HepG2 (cell line): ENCODE data around the gene UTP25. TPM values are rescaled to one million over a fixed set of nuclear protein-coding genes. Genes with fewer than 3 reads are reported as not detected.

ENCODE experiments used
- AGO1 ChIP-seq: fragments of 200-400 bp; formaldehyde crosslinking; IDR thresholded peaks from 2 replicates; pipeline ENCODE4 v1.6.1; 2017; ENCODE audit warnings: mild to moderate bottlenecking, low read depth, low read length, moderate library complexity; ENCODE audit not compliant: poor library complexity, severe bottlenecking
- ETV5 ChIP-seq: IDR thresholded peaks from 2 replicates; pipeline ENCODE4 v1.6.1; 2018; ENCODE audit warnings: missing biosample characterization, missing genetic modification reagents, inconsistent platforms, borderline replicate concordance
- ETV6 ChIP-seq: sonication (generic); formaldehyde crosslinking; conservative IDR thresholded peaks from 2 replicates; pipeline ENCODE4 v1.4.0; 2020; ENCODE audit warnings: missing genetic modification reagents
- GRHL1 ChIP-seq: sonication (generic); formaldehyde crosslinking; conservative IDR thresholded peaks from 2 replicates; pipeline ENCODE4 v1.8.0; 2022; ENCODE audit warnings: missing genetic modification reagents
- HNRNPL ChIP-seq: fragments of 200-400 bp; formaldehyde crosslinking; IDR thresholded peaks from 2 replicates; pipeline ENCODE4 v1.6.1; 2017; ENCODE audit warnings: mild to moderate bottlenecking, low read depth, low read length
- HNRNPLL ChIP-seq: fragments of 200-400 bp; formaldehyde crosslinking; IDR thresholded peaks from 2 replicates; pipeline ENCODE4 v1.6.1; 2017; ENCODE audit warnings: mild to moderate bottlenecking, low read depth, low read length; ENCODE audit not compliant: poor library complexity, severe bottlenecking
- KDM5A ChIP-seq: fragments of 200-600 bp; sonication (generic); IDR thresholded peaks from 2 replicates; pipeline ENCODE4 v1.7.0; 2018; ENCODE audit warnings: antibody characterized with exemption, mild to moderate bottlenecking, low read length, borderline replicate concordance
- KLF11 ChIP-seq: IDR thresholded peaks from 2 replicates; pipeline ENCODE4 v1.6.1; 2016; ENCODE audit warnings: missing compliant biosample characterization
- MAFF ChIP-seq: IDR thresholded peaks from 2 replicates; pipeline ENCODE4 v1.6.1; 2011; ENCODE audit warnings: low read depth, low read length, improper control_type of control experiment
- NBN ChIP-seq: fragments of 450-650 bp; conservative IDR thresholded peaks from 2 replicates; pipeline ENCODE4 v1.6.1; 2017
- NKX3-1 ChIP-seq: sonication (generic); formaldehyde crosslinking; IDR thresholded peaks from 2 replicates; pipeline ENCODE4 v1.5.0; 2020; ENCODE audit warnings: missing genetic modification reagents
- RARG ChIP-seq: sonication (generic); formaldehyde crosslinking; IDR thresholded peaks from 2 replicates; pipeline ENCODE4 v1.4.0; 2020; ENCODE audit warnings: low read depth, mild to moderate bottlenecking, missing genetic modification reagents
- RELA ChIP-seq: sonication (generic); formaldehyde crosslinking; IDR thresholded peaks from 2 replicates; pipeline ENCODE4 v1.4.0; 2020; ENCODE audit warnings: missing genetic modification reagents
- RERE ChIP-seq: IDR thresholded peaks from 2 replicates; pipeline ENCODE4 v1.6.1; 2016; ENCODE audit warnings: low read depth, missing genetic modification reagents, missing compliant biosample characterization
- RFX5 ChIP-seq: IDR thresholded peaks from 2 replicates; pipeline ENCODE4 v1.6.1; 2011; ENCODE audit warnings: low read depth, low read length, improper control_type of control experiment
- YEATS2 ChIP-seq: sonication (generic); formaldehyde crosslinking; IDR thresholded peaks from 2 replicates; pipeline ENCODE4 v1.4.0; 2020; ENCODE audit warnings: missing genetic modification reagents, borderline replicate concordance
- ZBTB46 ChIP-seq: sonication (generic); formaldehyde crosslinking; IDR thresholded peaks from 2 replicates; pipeline ENCODE4 v1.4.0; 2020; ENCODE audit warnings: mild to moderate bottlenecking, missing genetic modification reagents, borderline replicate concordance
- ZNF430 ChIP-seq: sonication (generic); formaldehyde crosslinking; IDR thresholded peaks from 2 replicates; pipeline ENCODE4 v1.9.0; 2021; ENCODE audit warnings: mild to moderate bottlenecking, missing genetic modification reagents
- ZNF792 ChIP-seq: IDR thresholded peaks from 2 replicates; pipeline ENCODE4 v1.6.1; 2016
- polyA plus RNA-seq, 8 experiments: library from polyadenylated mRNA; depleted of rRNA in 3 of 8; stranded (reverse) in 7 of 8; unstranded in 1 of 8; fragments of >200 nt; fragmentation: Illumina TruSeq in 4 of 8; extraction: Trizol in 4 of 8; gene quantifications; 2 replicates each; pipeline versions ENCODE4 v1.2.1 to v1.2.3, GENCODE V29; 2011 to 2016; ENCODE audit warnings: low read depth in 4 of 8, missing spikeins in 1 of 8, mixed read lengths in 1 of 8; ENCODE audit not compliant: insufficient read depth in 1 of 8
- total RNA-seq, 5 experiments: library from RNA; depleted of rRNA; stranded (reverse); fragments of >200 nt; fragmentation: Illumina TruSeq; extraction: Trizol; gene quantifications; 2 replicates each; pipeline ENCODE4 v1.2.3, GENCODE V29; 2016; ENCODE audit warnings: low read depth in 1 of 5
- TF ChIP-seq, protein P1 (sequence below): sonication (generic); formaldehyde crosslinking; IDR thresholded peaks from 2 replicates; pipeline ENCODE4 v1.4.0; 2020; ENCODE audit warnings: missing genetic modification reagents, borderline replicate concordance

UTP25 gene
- total and polyA plus RNA-seq, 2 of the 13 experiments (the other 11 are each of a cell fraction or from before 2014, with no cell fraction given): 4.8 to 5.7 TPM

DNA sequence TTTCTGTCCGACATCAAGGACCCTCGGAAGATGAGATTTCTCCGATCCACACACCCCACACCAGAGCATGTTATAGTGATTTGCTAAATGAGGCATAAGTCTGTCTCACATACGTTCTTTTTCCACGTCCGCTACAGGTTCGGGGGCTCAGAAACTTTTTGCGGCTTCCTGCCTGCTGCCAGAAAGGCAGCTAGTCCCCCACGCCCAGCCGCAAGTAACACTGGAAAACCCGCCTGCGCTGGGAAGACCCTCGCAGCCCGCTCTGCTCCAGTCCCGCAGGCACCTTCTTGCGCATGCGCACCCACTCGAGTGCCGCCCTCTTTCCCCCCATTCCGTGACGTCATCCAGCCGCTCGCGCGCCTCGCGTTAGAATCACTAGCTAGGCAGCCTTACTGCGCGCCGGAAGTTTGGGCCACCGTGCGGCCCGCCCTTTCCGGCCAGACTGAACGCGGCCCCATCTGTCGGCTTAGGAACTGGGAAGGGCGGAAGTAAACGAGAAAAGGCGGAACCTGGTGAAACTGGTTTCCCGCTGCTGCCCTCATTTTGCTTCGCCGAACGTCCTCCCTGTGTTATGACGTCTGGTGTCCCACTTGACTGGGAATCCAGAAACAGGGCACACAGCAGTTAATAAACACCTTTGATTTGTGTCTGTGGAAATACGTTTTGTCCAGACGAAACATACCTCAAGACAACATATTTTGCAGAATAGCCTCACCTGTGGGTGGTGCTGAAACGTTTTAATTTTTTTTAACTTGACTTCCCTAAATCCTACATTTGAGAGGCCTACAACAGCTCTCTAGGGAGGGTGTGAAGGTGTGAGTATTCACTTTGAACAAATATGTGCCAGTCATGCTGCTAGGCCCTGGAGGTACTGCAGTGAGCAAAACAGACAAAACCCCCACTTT, 43.3 kb upstream of the UTP25 start, which contains the start of gene C1orf74 (continued):
- no peak for TF ChIP-seq ZBTB46
- TF ChIP-seq ZNF430 (CRISPR knock-in tag): no peak
- peak; percentile 18; the same call in 1 of the 2 replicates for TF ChIP-seq ETV5 (CRISPR knock-in tag)
- peak; percentile 25 for TF ChIP-seq AGO1
- TF ChIP-seq, protein P1, sequence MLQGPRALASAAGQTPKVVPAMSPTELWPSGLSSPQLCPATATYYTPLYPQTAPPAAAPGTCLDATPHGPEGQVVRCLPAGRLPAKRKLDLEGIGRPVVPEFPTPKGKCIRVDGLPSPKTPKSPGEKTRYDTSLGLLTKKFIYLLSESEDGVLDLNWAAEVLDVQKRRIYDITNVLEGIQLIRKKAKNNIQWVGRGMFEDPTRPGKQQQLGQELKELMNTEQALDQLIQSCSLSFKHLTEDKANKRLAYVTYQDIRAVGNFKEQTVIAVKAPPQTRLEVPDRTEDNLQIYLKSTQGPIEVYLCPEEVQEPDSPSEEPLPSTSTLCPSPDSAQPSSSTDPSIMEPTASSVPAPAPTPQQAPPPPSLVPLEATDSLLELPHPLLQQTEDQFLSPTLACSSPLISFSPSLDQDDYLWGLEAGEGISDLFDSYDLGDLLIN (CRISPR knock-in tag): no peak
- TF ChIP-seq MAFF: no peak
- no peak for TF ChIP-seq RELA (CRISPR knock-in tag)
- peak; percentile 45; the same call in 1 of the 2 replicates for TF ChIP-seq RFX5
- no peak for TF ChIP-seq RARG (CRISPR knock-in tag)
- TF ChIP-seq RERE (CRISPR knock-in tag): no peak
- TF ChIP-seq ETV6 (CRISPR knock-in tag): no peak
- peak; percentile 27; the same call in 1 of the 2 replicates for TF ChIP-seq ZNF792 (CRISPR knock-in tag)
- peak; percentile 65 for TF ChIP-seq HNRNPLL
- TF ChIP-seq KLF11 (CRISPR knock-in tag): no peak
- no peak for TF ChIP-seq NBN
- TF ChIP-seq KDM5A: no peak
- no peak for TF ChIP-seq HNRNPL
- TF ChIP-seq YEATS2 (CRISPR knock-in tag): peak; percentile 88
- no peak for TF ChIP-seq NKX3-1 (CRISPR knock-in tag)
- no peak for TF ChIP-seq GRHL1
